A204.1 (cell line): ENCODE results near the gene TNNI2.

ENCODE experiments used
- FAIRE-seq: peaks from 2 replicates; lab custom pipeline; 2012; peaks lifted over from hg19 to GRCh38; lab: Jason Lieb, UNC

The TNNI2 gene

GRCh38 chr11:1888811-1889210 lies 50.0 kb downstream of the TNNI2 start:
- no peak for FAIRE-seq

GRCh38 chr11:1889224-1889930 lies 50.6 kb downstream of the TNNI2 start:
- no peak for FAIRE-seq

GRCh38 chr11:1889941-1890855 lies 51.4 kb downstream of the TNNI2 start:
- no peak for FAIRE-seq
